HFF-Myc (cell line): Measurements from ENCODE around the gene SLC17A2.
"Not testable (repeated sequence)": the region's sequence is repeated elsewhere in the genome, so short reads cannot be mapped to it uniquely, and the experiment has no call there.

Experiments
- DNase-seq: peaks from one replicate; pipeline ENCODE4 v3.0.0-alpha.2; 2011; ENCODE audit warnings: low read depth; ENCODE audit errors: extremely low read depth
- H3K4me3 ChIP-seq: replicated peaks from 2 replicates; pipeline ENCODE4 v1.5.1; 2011; ENCODE audit warnings: low read depth, mild to moderate bottlenecking, control low read depth, low read length
- TF ChIP-seq, protein P1 (sequence below): IDR thresholded peaks from 2 replicates; pipeline ENCODE4 v1.5.1; 2012; ENCODE audit warnings: mild to moderate bottlenecking, low read depth, low read length, control low read depth; ENCODE audit errors: missing control alignments

SLC17A2 gene

DNA sequence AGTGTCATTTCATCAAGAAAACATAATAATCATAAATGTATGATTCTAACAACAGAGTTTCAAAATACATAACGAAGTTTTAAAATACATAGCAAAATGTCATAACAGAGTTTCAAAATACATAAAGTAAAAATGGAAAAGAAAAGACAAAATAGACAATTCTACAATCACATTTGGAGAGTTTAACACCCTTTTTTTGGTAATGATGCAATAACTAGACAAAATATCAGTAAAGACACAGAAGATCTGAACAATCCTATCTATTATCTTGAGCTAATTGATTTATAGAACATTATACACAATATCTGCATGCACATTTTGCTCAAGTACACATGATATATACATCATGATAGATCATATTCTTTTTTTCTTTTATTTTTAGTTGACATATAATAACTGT is 13.4 kb upstream of the SLC17A2 start:
- no peak overlapping the region for H3K4me3 ChIP-seq
- no peak for DNase-seq
- TF ChIP-seq, protein P1, sequence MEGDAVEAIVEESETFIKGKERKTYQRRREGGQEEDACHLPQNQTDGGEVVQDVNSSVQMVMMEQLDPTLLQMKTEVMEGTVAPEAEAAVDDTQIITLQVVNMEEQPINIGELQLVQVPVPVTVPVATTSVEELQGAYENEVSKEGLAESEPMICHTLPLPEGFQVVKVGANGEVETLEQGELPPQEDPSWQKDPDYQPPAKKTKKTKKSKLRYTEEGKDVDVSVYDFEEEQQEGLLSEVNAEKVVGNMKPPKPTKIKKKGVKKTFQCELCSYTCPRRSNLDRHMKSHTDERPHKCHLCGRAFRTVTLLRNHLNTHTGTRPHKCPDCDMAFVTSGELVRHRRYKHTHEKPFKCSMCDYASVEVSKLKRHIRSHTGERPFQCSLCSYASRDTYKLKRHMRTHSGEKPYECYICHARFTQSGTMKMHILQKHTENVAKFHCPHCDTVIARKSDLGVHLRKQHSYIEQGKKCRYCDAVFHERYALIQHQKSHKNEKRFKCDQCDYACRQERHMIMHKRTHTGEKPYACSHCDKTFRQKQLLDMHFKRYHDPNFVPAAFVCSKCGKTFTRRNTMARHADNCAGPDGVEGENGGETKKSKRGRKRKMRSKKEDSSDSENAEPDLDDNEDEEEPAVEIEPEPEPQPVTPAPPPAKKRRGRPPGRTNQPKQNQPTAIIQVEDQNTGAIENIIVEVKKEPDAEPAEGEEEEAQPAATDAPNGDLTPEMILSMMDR, result no peak

DNA sequence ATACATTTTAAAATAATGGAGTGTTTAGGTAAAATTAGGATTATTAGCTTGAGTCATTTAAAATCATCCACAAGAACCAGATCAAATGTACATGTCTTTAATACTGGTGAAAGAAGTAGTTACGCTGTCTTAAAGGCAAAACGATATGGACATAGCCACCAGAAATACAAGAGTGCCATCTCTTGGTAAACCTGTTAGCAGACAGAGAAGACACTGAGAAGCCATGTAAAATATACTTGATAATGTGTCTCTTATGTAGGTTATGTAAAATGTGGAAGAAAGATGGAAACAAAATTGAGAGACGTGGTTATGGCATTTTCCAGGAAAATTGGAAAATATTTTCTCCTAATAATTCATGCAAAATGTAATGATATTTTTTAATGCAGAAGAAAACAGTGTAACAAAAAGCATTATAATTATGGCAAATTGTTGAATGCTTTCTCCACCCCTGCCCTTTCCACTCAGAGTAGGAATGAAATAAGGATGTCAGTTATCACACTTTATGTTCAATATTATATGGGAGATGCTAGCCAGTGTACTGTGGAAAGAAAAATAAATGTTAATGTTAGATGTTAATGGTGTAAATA is 12.2 kb upstream of the SLC17A2 start:
- H3K4me3 ChIP-seq, result no peak overlapping the region
- TF ChIP-seq, protein P1, result peak; percentile 38
- DNase-seq, result peak; percentile 21

- no peak for DNase-seq
- TF ChIP-seq, protein P1, result no peak
- no peak overlapping the region for H3K4me3 ChIP-seq
Measured at GRCh38 chr6:25939593-25939992, 9.1 kb upstream of the SLC17A2 start.

- DNase-seq, result no peak
- H3K4me3 ChIP-seq, result no peak overlapping the region
- TF ChIP-seq, protein P1, result no peak
Measured at GRCh38 chr6:25935953-25936352, 5.5 kb upstream of the SLC17A2 start.

DNA sequence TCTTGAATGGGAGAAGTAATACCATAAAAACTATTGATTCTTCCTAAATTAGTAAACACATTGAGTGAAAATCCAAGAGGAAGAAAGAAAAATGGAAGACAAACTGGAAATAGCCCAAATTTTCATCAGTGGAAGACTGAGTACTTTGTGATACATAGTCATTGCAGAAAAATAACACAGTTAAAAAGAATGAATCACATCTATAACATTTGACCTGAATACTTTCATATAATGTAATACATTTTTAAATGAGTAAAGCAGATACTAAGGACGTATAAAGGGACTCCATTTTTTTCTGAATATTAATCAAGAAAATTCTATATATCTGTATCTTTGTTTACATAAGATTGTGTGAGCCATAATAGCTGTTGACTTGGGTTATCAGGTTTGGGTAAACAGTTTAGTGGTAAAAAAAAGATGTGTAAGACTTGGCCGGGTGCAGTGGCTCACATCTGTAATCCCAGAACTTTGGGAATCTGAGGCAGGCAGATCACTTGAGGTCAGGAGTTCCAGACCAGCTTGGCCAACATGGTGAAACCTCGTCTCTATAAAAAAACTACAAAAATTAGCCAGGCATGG is 4.3 kb upstream of the SLC17A2 start:
- no peak overlapping the region for H3K4me3 ChIP-seq
- TF ChIP-seq, protein P1, result no peak
- DNase-seq, result no peak

DNA sequence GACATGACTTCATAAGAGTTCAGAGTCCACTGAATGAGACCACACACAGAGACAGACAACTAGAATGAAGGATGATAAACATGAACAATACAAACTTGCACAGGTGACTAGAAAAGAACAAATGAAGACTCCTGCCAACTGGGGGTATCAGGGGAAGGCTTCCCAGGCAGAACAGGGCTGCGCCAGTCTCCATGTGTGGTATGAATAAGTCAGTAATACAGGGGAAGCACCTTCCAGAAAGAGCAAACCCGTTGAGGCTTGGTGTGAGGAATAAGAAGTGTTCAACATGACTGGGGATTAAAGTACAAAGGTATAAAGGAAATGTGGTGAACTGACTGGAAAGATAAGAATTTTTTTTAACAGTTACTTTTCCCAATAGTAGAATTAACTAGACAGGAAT is 3.7 kb upstream of the SLC17A2 start:
- H3K4me3 ChIP-seq, result no peak overlapping the region
- DNase-seq, result no peak
- TF ChIP-seq, protein P1, result no peak

GRCh38 chr6:25931411-25931709 is 869 bp upstream of the SLC17A2 start:
- TF ChIP-seq, protein P1, result no peak
- no peak overlapping the region for H3K4me3 ChIP-seq
- DNase-seq, result no peak

DNA sequence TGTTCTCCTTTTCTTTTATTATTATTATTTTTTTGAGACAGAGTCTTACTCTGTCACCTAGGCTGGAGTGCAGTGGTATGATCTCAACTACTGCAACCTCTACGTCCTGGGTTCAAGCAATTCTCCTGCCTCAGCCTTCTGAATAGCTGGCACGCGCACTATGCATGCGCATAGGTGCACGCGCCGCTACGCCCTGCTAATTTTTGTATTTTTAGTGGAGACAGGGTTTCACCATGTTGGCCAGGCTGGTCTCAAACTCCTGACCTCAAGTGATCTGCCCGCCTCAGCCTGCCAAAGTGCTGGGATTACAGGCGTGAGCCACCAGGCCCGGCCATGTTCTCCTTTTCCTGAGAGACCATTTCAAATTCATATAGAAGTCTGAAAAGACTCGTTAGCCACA is 706 bp downstream of the SLC17A2 start:
- not testable (repeated sequence) for DNase-seq, H3K4me3 ChIP-seq
